Measurements from ENCODE around the gene MT1G. TPM values are rescaled to one million over a fixed set of nuclear protein-coding genes. Genes with fewer than 3 reads are reported as not detected.

MT1G gene
- total RNA-seq, 4 donors from 2014 or later: 5.8 to 52.1 (median 16.5) TPM

- Histone ChIP-seq H3K36me3 (no peaks in the 10 kb centered on the region), H3K9me3 (no peaks in the 10 kb centered on the region), H3K27me3 (peaks cover 0 to 100% (median 10%) of the 10 kb centered on the region in 4 donors), H3K4me1 (peaks cover 12 to 40% (median 17%) of the 10 kb centered on the region in 3 donors), H3K27ac (no peak overlapping the region), H3K4me3 (peak overlapping the region in 2 of 4 donors; percentile 29 to 50)
- no peak for DNase-seq
- no peak for TF ChIP-seq POLR2A (IDR thresholded peaks at IDR 0.05)
- no peak for TF ChIP-seq CTCF (IDR thresholded peaks at IDR 0.05)
- 28 to 41% methylated on average over 17 to 32 of the region's 48 CpGs for WGBS, 2 donors
- intact Hi-C loops (cut with DNase I): no loop called here
Observed at GRCh38 chr16:56662357-56663354, 5.2 kb downstream of the MT1G start.

GRCh38 chr16:56658327-56658875, 9.5 kb downstream of the MT1G start:
- H3K27me3 ChIP-seq: peaks cover 0 to 68% (median 10%) of the 10 kb centered on the region in 4 donors
- intact Hi-C loops (cut with DNase I): no loop called here
- WGBS, 2 donors: 56 to 65% methylated on average over 6 to 8 of the region's 10 CpGs
- peak overlapping the region in 3 of 4 donors; percentile 55 to 71 (median 55) for H3K4me3 ChIP-seq
- no peak for TF ChIP-seq CTCF (IDR thresholded peaks at IDR 0.05)
- H3K36me3 ChIP-seq: no peaks in the 10 kb centered on the region
- peaks cover 16 to 32% (median 18%) of the 10 kb centered on the region in 3 donors for H3K4me1 ChIP-seq
- H3K27ac ChIP-seq: peak overlapping the region in 3 of 4 donors; percentile 71 to 77 (median 74)
- H3K9me3 ChIP-seq: no peaks in the 10 kb centered on the region
- no peak for DNase-seq

GRCh38 chr16:56657555-56658326, 10.1 kb downstream of the MT1G start, which contains the start of gene MT1F:
TSS of gene MT1F (plus strand) at chr16:56657959. CDS start at chr16:56658059, 100 bp downstream.
- Histone ChIP-seq H3K27me3 (peaks cover 0 to 68% (median 5%) of the 10 kb centered on the region in 4 donors), H3K9me3 (no peaks in the 10 kb centered on the region), H3K4me3 (peak within 1 kb of the TSS; percentile 43 to 71 (median 55)), H3K4me1 (peaks cover 16 to 30% (median 16%) of the 10 kb centered on the region in 3 donors), H3K36me3 (no peaks in the 10 kb centered on the region), H3K27ac (peak within 1 kb of the TSS; percentile 58 to 77 (median 72))
- intact Hi-C loops (cut with DNase I): no loop called here
- WGBS, 2 donors: 0 to 4% methylated on average over 7 to 9 of the region's 46 CpGs
- DNase-seq: no peak
- TF ChIP-seq POLR2A (IDR thresholded peaks at IDR 0.05) (peak in 1 of 4 donors; percentile 59), CTCF (IDR thresholded peaks at IDR 0.05) (peak in 1 of 6 experiments; percentile 10)

- no peak overlapping the region for H3K4me3 ChIP-seq
- intact Hi-C loops (cut with DNase I): no loop called here
- no peaks in the 10 kb centered on the region for H3K9me3 ChIP-seq
- H3K27ac ChIP-seq: no peak overlapping the region
- peaks cover 9 to 24% (median 11%) of the 10 kb centered on the region in 3 donors for H3K4me1 ChIP-seq
- WGBS, 2 donors: 72 to 85% methylated on average over 7 of the region's 7 CpGs
- peaks cover 0 to 61% (median 0%) of the 10 kb centered on the region in 4 donors for H3K27me3 ChIP-seq
- H3K36me3 ChIP-seq: no peaks in the 10 kb centered on the region
- TF ChIP-seq POLR2A (IDR thresholded peaks at IDR 0.05) (no peak), CTCF (IDR thresholded peaks at IDR 0.05) (no peak)
- DNase-seq: no peak
Observed at GRCh38 chr16:56653218-56653617, 14.6 kb downstream of the MT1G start.
